Liver (tissue), 9 donors: Measurements from ENCODE around the gene UNC13B. TPM values are rescaled to one million over a fixed set of nuclear protein-coding genes. Genes with fewer than 3 reads are reported as not detected.

Experiments used
- DNase-seq: peaks from one replicate; pipeline ENCODE4 v3.0.0-alpha.2; 2017; ENCODE audit warnings: low spot score
- H3K27ac ChIP-seq, 2 donors: one replicate each; pipeline ENCODE4 v1.7.0; 2013; ENCODE audit warnings: inconsistent platforms in 2 of 2, low read length in 2 of 2, control low read depth in 1 of 2, low read depth in 1 of 2, mild to moderate bottlenecking in 1 of 2
- H3K27me3 ChIP-seq, 4 donors: one replicate each; pipeline versions ENCODE4 v1.6.1 to v1.7.0; 2013; ENCODE audit warnings: low read length in 3 of 4, inconsistent platforms in 1 of 4, mild to moderate bottlenecking in 1 of 4, moderate library complexity in 1 of 4; ENCODE audit not compliant: control insufficient read depth in 4 of 4, insufficient read depth in 4 of 4
- H3K36me3 ChIP-seq, 4 donors: one replicate each; pipeline versions ENCODE4 v1.6.1 to v1.7.0; 2013; ENCODE audit warnings: low read length in 3 of 4, mild to moderate bottlenecking in 3 of 4, low read depth in 1 of 4, moderate library complexity in 1 of 4; ENCODE audit not compliant: control insufficient read depth in 4 of 4, insufficient read depth in 3 of 4
- H3K4me1 ChIP-seq, 4 donors: one replicate each; pipeline versions ENCODE4 v1.6.1 to v1.7.0; 2013; ENCODE audit warnings: low read length in 3 of 4, mild to moderate bottlenecking in 3 of 4, moderate library complexity in 1 of 4; ENCODE audit not compliant: control insufficient read depth in 4 of 4, insufficient read depth in 4 of 4
- H3K4me3 ChIP-seq, 3 donors: one replicate each; pipeline versions ENCODE4 v1.6.1 to v1.7.0; 2013; ENCODE audit warnings: low read length in 3 of 3, control low read depth in 1 of 3, low read depth in 1 of 3, mild to moderate bottlenecking in 1 of 3
- H3K9ac ChIP-seq, 2 donors: one replicate each; pipeline ENCODE4 v1.7.0; 2013; ENCODE audit warnings: low read length in 2 of 2, mild to moderate bottlenecking in 2 of 2, moderate library complexity in 2 of 2, control low read depth in 1 of 2, low read depth in 1 of 2
- H3K9me3 ChIP-seq, 4 donors: one replicate each; pipeline versions ENCODE4 v1.6.1 to v1.7.0; 2013; ENCODE audit warnings: low read length in 3 of 4; ENCODE audit not compliant: control insufficient read depth in 4 of 4
- ATF3 ChIP-seq: IDR thresholded peaks from 2 replicates; pipeline ENCODE4 v1.6.1; 2016; ENCODE audit warnings: antibody characterized with exemption
- EGR1 ChIP-seq, 2 donors: IDR thresholded peaks; 2 replicates each; pipeline ENCODE4 v1.6.1; 2016 to 2018; ENCODE audit warnings: antibody characterized with exemption in 2 of 2, low read depth in 2 of 2
- FOXA1 ChIP-seq: IDR thresholded peaks from 2 replicates; pipeline ENCODE4 v1.6.1; 2016; ENCODE audit warnings: antibody characterized with exemption
- FOXA2 ChIP-seq: IDR thresholded peaks from 2 replicates; pipeline ENCODE4 v1.6.1; 2016; ENCODE audit warnings: antibody characterized with exemption
- GABPA ChIP-seq, 2 donors: IDR thresholded peaks in 1 of 2; conservative IDR thresholded peaks in 1 of 2; 2 replicates each; pipeline ENCODE4 v1.6.1; 2016; ENCODE audit warnings: antibody characterized with exemption in 2 of 2, mild to moderate bottlenecking in 1 of 2, moderate library complexity in 1 of 2
- HNF4G ChIP-seq: IDR thresholded peaks from 2 replicates; pipeline ENCODE4 v1.6.1; 2016; ENCODE audit warnings: antibody characterized with exemption
- JUND ChIP-seq, 2 donors: IDR thresholded peaks; 2 replicates each; pipeline ENCODE4 v1.6.1; 2016; ENCODE audit warnings: antibody characterized with exemption in 2 of 2
- MAX ChIP-seq: IDR thresholded peaks from 2 replicates; pipeline ENCODE4 v1.6.1; 2016; ENCODE audit warnings: antibody characterized with exemption
- NR2F2 ChIP-seq: IDR thresholded peaks from 2 replicates; pipeline ENCODE4 v1.6.1; 2016; ENCODE audit warnings: antibody characterized with exemption
- RAD21 ChIP-seq, 2 donors: IDR thresholded peaks; 2 replicates each; pipeline ENCODE4 v1.6.1; 2016; ENCODE audit warnings: antibody characterized with exemption in 2 of 2, mild to moderate bottlenecking in 2 of 2
- RXRA ChIP-seq, 2 donors: IDR thresholded peaks; 2 replicates each; pipeline ENCODE4 v1.6.1; 2017 to 2018; ENCODE audit warnings: antibody characterized with exemption in 2 of 2, mild to moderate bottlenecking in 1 of 2
- SP1 ChIP-seq: IDR thresholded peaks from 2 replicates; pipeline ENCODE4 v1.6.1; 2018; ENCODE audit warnings: antibody characterized with exemption, mild to moderate bottlenecking
- TAF1 ChIP-seq: conservative IDR thresholded peaks from 2 replicates; pipeline ENCODE4 v1.6.1; 2016; ENCODE audit warnings: antibody characterized with exemption, mild to moderate bottlenecking
- YY1 ChIP-seq: IDR thresholded peaks from 2 replicates; pipeline ENCODE4 v1.6.1; 2016; ENCODE audit warnings: antibody characterized with exemption, mild to moderate bottlenecking
- WGBS: extraction: QIAGEN DNeasy Blood & Tissue Kit; methylation state at CpG from one replicate; pipeline ENCODE4 v1.1.7; 2013; 5-methylcytosine and 5-hydroxymethylcytosine counted together
- polyA plus RNA-seq, 2 donors: library from polyadenylated mRNA; stranded (reverse) in 1 of 2; unstranded in 1 of 2; fragments of 200-250 nt in 1 of 2; fragments of >200 nt in 1 of 2; fragmentation: Nextera tagmentation in 1 of 2; extraction: Ambion mirVana in 1 of 2; gene quantifications; one replicate each; pipeline versions ENCODE4 v1.2.1 to v1.2.3, GENCODE V29; 2013 to 2015
- total RNA-seq, 2 donors: library from RNA; depleted of rRNA; stranded (reverse); fragments of >200 nt; gene quantifications; one replicate each; pipeline ENCODE4 v1.2.3, GENCODE V29; 2014
- TF ChIP-seq, protein P1 (sequence below): IDR thresholded peaks from 2 replicates; pipeline ENCODE4 v1.6.1; 2016; ENCODE audit warnings: antibody characterized with exemption, mild to moderate bottlenecking
- TF ChIP-seq, protein P2 (sequence below): IDR thresholded peaks from 2 replicates; pipeline ENCODE4 v1.6.1; 2016; ENCODE audit warnings: antibody characterized with exemption
- donor health status: healthy.
- donor health status: healthy.
- donor health status: healthy.
- donor health status: healthy.
- donor health status: healthy.

Gene UNC13B
- total and polyA plus RNA-seq, 4 donors = 5.5 to 25.7 (median 11.9) TPM

DNA sequence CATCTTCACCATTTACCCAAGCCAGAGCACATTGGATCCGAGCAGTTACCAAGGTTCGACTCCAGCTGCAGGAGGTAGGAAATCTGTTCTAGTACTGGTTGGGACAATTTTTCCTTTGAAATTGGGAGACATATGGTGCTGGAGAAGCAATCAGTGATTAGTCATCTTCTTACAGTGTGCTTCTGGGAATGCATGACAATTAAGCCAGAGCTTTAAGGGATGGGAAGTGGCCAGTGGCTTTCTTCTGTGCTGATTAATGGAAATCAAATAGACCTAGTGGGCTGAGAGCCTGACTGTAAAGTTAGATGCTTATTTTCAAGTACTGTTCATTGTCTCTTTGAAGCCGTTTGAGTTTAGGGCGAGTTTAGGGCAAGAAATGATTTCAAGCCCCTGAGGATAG, 152.1 kb downstream of the UNC13B start (continued):
- TF ChIP-seq ATF3 (no peak), RAD21 (IDR thresholded peaks at IDR 0.05) (no peak)

DNA sequence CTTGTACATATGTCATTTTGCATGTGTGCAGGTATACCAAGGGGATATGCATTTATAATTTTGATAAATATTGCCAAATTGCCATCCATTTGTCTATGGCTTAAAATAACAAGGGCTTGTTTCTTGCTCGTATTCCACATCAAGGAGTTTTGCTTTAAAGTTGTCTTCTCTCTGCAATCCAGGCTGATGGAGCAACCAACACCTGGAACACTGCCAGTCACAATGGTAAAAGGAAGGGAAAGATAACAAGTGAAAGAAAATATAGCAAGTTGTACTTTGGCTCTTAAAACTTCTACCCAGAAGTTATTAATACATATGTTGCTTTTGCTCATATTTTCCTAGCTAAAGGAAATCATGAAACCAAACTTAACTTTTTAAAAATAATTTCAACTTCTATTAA, 156.9 kb downstream of the UNC13B start:
- H3K27ac ChIP-seq = no peak overlapping the region
- H3K9ac ChIP-seq = no peak overlapping the region
- H3K4me3 ChIP-seq = no peak overlapping the region
- no peak for TF ChIP-seq SP1
- TF ChIP-seq EGR1 (IDR thresholded peaks at IDR 0.05; ENCODE audit: low read depth in 2 of 2) = no peak
- TF ChIP-seq TAF1 = no peak
- no peak for TF ChIP-seq MAX
- TF ChIP-seq RXRA (IDR thresholded peaks at IDR 0.05) = no peak
- TF ChIP-seq ATF3 = no peak
- TF ChIP-seq, protein P1, sequence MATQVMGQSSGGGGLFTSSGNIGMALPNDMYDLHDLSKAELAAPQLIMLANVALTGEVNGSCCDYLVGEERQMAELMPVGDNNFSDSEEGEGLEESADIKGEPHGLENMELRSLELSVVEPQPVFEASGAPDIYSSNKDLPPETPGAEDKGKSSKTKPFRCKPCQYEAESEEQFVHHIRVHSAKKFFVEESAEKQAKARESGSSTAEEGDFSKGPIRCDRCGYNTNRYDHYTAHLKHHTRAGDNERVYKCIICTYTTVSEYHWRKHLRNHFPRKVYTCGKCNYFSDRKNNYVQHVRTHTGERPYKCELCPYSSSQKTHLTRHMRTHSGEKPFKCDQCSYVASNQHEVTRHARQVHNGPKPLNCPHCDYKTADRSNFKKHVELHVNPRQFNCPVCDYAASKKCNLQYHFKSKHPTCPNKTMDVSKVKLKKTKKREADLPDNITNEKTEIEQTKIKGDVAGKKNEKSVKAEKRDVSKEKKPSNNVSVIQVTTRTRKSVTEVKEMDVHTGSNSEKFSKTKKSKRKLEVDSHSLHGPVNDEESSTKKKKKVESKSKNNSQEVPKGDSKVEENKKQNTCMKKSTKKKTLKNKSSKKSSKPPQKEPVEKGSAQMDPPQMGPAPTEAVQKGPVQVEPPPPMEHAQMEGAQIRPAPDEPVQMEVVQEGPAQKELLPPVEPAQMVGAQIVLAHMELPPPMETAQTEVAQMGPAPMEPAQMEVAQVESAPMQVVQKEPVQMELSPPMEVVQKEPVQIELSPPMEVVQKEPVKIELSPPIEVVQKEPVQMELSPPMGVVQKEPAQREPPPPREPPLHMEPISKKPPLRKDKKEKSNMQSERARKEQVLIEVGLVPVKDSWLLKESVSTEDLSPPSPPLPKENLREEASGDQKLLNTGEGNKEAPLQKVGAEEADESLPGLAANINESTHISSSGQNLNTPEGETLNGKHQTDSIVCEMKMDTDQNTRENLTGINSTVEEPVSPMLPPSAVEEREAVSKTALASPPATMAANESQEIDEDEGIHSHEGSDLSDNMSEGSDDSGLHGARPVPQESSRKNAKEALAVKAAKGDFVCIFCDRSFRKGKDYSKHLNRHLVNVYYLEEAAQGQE = no peak
- no peak for TF ChIP-seq RAD21 (IDR thresholded peaks at IDR 0.05)
- no peaks in the 10 kb centered on the region for H3K27me3 ChIP-seq
- H3K4me1 ChIP-seq = no peaks in the 10 kb centered on the region
- no peak for DNase-seq
- WGBS = 81% methylated on average over 1 of the region's 1 CpG
- H3K9me3 ChIP-seq = no peaks in the 10 kb centered on the region
- H3K36me3 ChIP-seq = peaks cover 0 to 4% (median 1%) of the 10 kb centered on the region in 4 donors

DNA sequence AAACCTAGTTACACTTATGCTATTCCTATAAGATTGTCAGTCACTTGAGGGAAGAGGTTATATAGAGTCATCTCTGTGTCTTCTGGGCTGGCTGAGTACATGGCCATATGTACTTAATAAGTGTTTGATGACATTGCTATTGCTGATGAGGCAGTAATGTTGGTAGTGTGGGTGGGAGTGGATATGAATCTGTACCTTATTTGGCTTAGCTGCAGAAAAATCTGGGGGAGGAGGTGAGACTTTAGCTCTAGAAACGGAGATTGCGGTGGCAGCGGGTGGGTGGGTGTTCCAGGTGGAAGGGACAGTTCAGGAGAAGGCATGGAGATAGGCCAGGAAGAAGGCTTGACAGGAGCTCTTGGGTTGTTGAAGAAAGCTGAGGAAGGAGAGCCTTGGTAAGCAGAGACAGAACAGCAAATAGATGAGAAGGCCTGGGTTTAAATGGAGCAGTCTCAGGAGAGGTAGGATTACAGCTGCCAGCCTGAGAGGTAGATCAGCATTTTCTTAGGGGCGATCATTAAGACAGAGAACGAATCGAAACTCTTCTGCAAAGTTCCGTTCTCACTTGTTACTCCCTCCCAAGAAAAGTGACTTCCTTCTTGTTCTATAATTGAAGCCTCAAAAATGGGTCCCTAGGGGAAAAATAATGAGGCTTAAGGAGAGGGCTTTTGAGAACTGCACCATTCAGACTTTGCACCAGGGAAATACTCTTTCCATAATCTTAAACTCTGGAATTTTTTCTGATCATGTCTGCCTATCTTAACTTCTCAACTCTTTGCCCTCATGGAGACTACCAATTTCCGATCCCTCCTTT, 160.5 kb downstream of the UNC13B start:
- Histone ChIP-seq H3K9ac (no peak overlapping the region), H3K36me3 (peaks cover 0 to 4% (median under 1%) of the 10 kb centered on the region in 4 donors), H3K27ac (no peak overlapping the region), H3K9me3 (no peaks in the 10 kb centered on the region), H3K27me3 (no peaks in the 10 kb centered on the region), H3K4me3 (no peak overlapping the region), H3K4me1 (no peaks in the 10 kb centered on the region)
- DNase-seq = no peak
- WGBS = 94% methylated on average over 8 of the region's 8 CpGs
- TF ChIP-seq RXRA (IDR thresholded peaks at IDR 0.05) (no peak), GABPA (IDR thresholded peaks at IDR 0.05 in 1 of 2, conservative IDR thresholded peaks at IDR 0.05 in 1 of 2) (no peak), FOXA2 (no peak), EGR1 (IDR thresholded peaks at IDR 0.05; ENCODE audit: low read depth in 2 of 2) (no peak), ATF3 (no peak), RAD21 (IDR thresholded peaks at IDR 0.05) (no peak), TAF1 (no peak), HNF4G (no peak), MAX (no peak), SP1 (no peak), FOXA1 (no peak), YY1 (no peak), NR2F2 (no peak), JUND (IDR thresholded peaks at IDR 0.05) (no peak)
- TF ChIP-seq, protein P2, sequence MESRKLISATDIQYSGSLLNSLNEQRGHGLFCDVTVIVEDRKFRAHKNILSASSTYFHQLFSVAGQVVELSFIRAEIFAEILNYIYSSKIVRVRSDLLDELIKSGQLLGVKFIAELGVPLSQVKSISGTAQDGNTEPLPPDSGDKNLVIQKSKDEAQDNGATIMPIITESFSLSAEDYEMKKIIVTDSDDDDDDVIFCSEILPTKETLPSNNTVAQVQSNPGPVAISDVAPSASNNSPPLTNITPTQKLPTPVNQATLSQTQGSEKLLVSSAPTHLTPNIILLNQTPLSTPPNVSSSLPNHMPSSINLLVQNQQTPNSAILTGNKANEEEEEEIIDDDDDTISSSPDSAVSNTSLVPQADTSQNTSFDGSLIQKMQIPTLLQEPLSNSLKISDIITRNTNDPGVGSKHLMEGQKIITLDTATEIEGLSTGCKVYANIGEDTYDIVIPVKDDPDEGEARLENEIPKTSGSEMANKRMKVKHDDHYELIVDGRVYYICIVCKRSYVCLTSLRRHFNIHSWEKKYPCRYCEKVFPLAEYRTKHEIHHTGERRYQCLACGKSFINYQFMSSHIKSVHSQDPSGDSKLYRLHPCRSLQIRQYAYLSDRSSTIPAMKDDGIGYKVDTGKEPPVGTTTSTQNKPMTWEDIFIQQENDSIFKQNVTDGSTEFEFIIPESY = no peak
- TF ChIP-seq, protein P1 = no peak
